ENCODE results near the gene UBLCP1. TPM values are rescaled to one million over a fixed set of nuclear protein-coding genes. Genes with fewer than 3 reads are reported as not detected.

Gene UBLCP1
- total RNA-seq, 2 experiments from 2014 or later, result 30.6 to 31.6 TPM

DNA sequence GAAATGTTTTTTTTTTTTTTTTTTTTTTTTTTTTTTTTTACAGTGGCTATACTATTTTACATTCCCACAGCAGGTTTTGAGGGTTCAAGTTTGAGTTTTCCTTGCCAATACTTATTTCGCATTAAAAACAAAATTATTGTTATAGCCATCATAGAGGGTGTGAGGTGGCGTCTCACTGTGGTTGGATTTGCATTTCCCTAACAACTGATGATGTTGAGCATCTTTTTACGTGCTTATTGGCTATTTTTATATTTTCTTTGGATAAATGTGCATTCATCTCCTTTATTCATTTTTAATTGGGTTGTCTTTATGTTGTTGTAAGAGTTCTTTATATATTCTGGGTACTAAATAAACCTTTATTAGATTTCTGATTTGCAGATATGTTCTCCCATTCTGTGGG lies 18.9 kb upstream of the UBLCP1 start:
- ChIA-PET POLR2A (no interaction called here), CTCF (interaction anchor here (3.5 kb wide), 1 partner anchor 87 kb away, joined by 14 read pairs; no protein-coding TSS in a partner anchor)
- Mint-ChIP-seq H3K4me3 (no peak overlapping the region), H3K4me1 (ENCODE audit: low read depth) (peaks cover 39% of the 10 kb centered on the region), H3K36me3 (ENCODE audit: low read depth) (no peaks in the 10 kb centered on the region), H3K9me3 (no peaks in the 10 kb centered on the region), H3K27ac (no peak overlapping the region), H3K27me3 (peaks cover 3% of the 10 kb centered on the region)
- DNase-seq (no peak), ATAC-seq (no peak)
- intact Hi-C loops (cut with micrococcal nuclease), result loop anchor here (5.0 kb wide), 1 partner anchor 37 kb away; the partner anchor contains the start of gene RNF145
- no peak for TF ChIP-seq CTCF (IDR thresholded peaks at IDR 0.05)

- H3K9me3 Mint-ChIP-seq, result no peaks in the 10 kb centered on the region
- TF ChIP-seq CTCF (IDR thresholded peaks at IDR 0.05), result no peak
- no peak for ATAC-seq
- H3K27me3 Mint-ChIP-seq, result peaks cover 3% of the 10 kb centered on the region
- ChIA-PET CTCF (interaction anchor here (1.1 to 3.5 kb wide), 3 partner anchors 55 to 112 kb away, joined by 3 to 14 read pairs (median 4); no protein-coding TSS in a partner anchor), POLR2A (no interaction called here)
- no peak overlapping the region for H3K4me3 Mint-ChIP-seq
- intact Hi-C loops (cut with micrococcal nuclease), result loop anchor here (5.0 kb wide), 1 partner anchor 38 kb away; the partner anchor contains the start of gene RNF145
- no peaks in the 10 kb centered on the region for H3K36me3 Mint-ChIP-seq (ENCODE audit: low read depth)
- peaks cover 38% of the 10 kb centered on the region for H3K4me1 Mint-ChIP-seq (ENCODE audit: low read depth)
- DNase-seq, result no peak
- no peak overlapping the region for H3K27ac Mint-ChIP-seq
Measured at GRCh38 chr5:159244890-159245289, 18.2 kb upstream of the UBLCP1 start.

DNA sequence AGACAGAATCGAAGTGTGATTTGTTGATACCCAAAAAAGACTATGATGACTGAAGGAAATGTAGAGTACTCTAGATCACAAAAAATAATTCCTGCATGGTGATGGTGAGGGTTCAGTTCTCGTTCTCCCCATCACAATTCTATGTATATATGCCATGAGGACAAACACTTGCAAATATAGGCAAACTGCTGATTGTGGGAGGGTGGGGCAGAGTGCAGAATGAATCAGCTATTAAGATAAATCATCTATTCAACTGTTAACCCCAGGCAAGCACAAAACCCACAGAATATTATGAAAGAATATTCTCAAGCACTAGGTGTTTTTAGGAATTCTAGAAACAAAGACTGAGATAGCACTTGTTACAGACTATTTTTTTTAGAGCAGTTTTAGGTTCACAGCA lies 13.9 kb upstream of the UBLCP1 start:
- intact Hi-C loops (cut with micrococcal nuclease), result no loop called here
- H3K36me3 Mint-ChIP-seq (ENCODE audit: low read depth), result no peaks in the 10 kb centered on the region
- no peak overlapping the region for H3K4me3 Mint-ChIP-seq
- ChIA-PET POLR2A (no interaction called here), CTCF (no interaction called here)
- no peaks in the 10 kb centered on the region for H3K9me3 Mint-ChIP-seq
- peaks cover 6% of the 10 kb centered on the region for H3K4me1 Mint-ChIP-seq (ENCODE audit: low read depth)
- no peak overlapping the region for H3K27ac Mint-ChIP-seq
- TF ChIP-seq CTCF (IDR thresholded peaks at IDR 0.05), result no peak
- H3K27me3 Mint-ChIP-seq, result peaks cover 3% of the 10 kb centered on the region
- DNase-seq (no peak), ATAC-seq (no peak)

DNA sequence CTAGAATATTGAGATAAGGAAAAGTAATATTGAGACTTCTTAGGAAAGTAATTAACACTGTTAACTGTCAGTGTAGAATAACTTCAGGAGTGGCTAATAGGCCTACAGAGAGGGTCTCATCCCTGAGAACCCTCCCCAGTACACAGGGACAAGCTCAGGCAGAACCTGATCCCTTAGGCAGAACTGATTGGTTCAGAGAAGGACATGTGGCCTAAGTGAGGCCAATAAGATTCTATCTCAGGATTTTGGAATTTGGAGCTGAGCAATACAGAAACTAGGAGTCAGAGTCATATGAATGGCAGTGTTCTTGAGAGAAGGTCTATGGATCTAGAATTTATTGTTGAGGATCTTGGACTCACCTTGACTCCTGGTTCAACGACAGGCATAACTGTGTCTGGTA lies 10.9 kb upstream of the UBLCP1 start:
- no peak for DNase-seq
- no peaks in the 10 kb centered on the region for H3K4me1 Mint-ChIP-seq (ENCODE audit: low read depth)
- H3K36me3 Mint-ChIP-seq (ENCODE audit: low read depth), result no peaks in the 10 kb centered on the region
- H3K27me3 Mint-ChIP-seq, result peaks cover 3% of the 10 kb centered on the region
- H3K9me3 Mint-ChIP-seq, result no peaks in the 10 kb centered on the region
- TF ChIP-seq CTCF (IDR thresholded peaks at IDR 0.05), result no peak
- H3K27ac Mint-ChIP-seq, result no peak overlapping the region
- CTCF ChIA-PET, result interaction anchor here (0.7 to 1.1 kb wide), 4 partner anchors 9 to 105 kb away, joined by 3 read pairs; no protein-coding TSS in a partner anchor
- POLR2A ChIA-PET, result interaction anchor here (0.6 kb wide), 2 partner anchors 46 to 857 kb away, joined by 3 read pairs; no protein-coding TSS in a partner anchor
- no peak overlapping the region for H3K4me3 Mint-ChIP-seq
- intact Hi-C loops (cut with micrococcal nuclease), result no loop called here
- ATAC-seq, result no peak

DNA sequence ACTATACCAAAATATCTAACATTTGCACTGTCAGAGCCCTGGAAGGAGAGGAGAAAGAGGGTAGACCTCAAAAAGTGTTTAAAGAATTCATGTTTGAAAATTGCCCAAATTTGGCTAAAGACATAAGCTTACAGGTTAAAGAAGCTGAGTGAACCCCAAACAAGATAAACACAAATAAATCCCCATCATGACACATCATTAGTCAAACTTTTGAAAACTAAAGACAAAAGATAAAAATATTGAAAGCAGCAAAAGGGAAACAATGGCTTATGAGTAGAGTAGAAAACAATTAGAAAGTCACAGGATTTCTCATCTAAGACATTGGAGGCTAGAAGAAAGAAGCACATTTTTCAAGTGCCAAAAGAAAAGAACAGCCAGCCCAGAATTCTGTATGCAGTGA lies 6.1 kb upstream of the UBLCP1 start:
- no peak for TF ChIP-seq CTCF (IDR thresholded peaks at IDR 0.05)
- H3K27me3 Mint-ChIP-seq, result no peaks in the 10 kb centered on the region
- CTCF ChIA-PET, result interaction anchor here (0.6 to 1.1 kb wide), 4 partner anchors 17 to 100 kb away, joined by 3 to 4 read pairs (median 4); no protein-coding TSS in a partner anchor
- ATAC-seq (no peak), DNase-seq (no peak)
- intact Hi-C loops (cut with micrococcal nuclease), result no loop called here
- POLR2A ChIA-PET, result no interaction called here
- H3K4me1 Mint-ChIP-seq (ENCODE audit: low read depth), result peaks cover 9% of the 10 kb centered on the region
- no peak overlapping the region for H3K27ac Mint-ChIP-seq
- no peak overlapping the region for H3K4me3 Mint-ChIP-seq
- no peaks in the 10 kb centered on the region for H3K36me3 Mint-ChIP-seq (ENCODE audit: low read depth)
- no peaks in the 10 kb centered on the region for H3K9me3 Mint-ChIP-seq
